Measurements from ENCODE around the gene GLUD2. TPM values are rescaled to one million over a fixed set of nuclear protein-coding genes. Genes with fewer than 3 reads are reported as not detected.
"Not testable (repeated sequence)": the region's sequence is repeated elsewhere in the genome, so short reads cannot be mapped to it uniquely, and the experiment has no call there.

Gene GLUD2
- not detected for total RNA-seq

DNA sequence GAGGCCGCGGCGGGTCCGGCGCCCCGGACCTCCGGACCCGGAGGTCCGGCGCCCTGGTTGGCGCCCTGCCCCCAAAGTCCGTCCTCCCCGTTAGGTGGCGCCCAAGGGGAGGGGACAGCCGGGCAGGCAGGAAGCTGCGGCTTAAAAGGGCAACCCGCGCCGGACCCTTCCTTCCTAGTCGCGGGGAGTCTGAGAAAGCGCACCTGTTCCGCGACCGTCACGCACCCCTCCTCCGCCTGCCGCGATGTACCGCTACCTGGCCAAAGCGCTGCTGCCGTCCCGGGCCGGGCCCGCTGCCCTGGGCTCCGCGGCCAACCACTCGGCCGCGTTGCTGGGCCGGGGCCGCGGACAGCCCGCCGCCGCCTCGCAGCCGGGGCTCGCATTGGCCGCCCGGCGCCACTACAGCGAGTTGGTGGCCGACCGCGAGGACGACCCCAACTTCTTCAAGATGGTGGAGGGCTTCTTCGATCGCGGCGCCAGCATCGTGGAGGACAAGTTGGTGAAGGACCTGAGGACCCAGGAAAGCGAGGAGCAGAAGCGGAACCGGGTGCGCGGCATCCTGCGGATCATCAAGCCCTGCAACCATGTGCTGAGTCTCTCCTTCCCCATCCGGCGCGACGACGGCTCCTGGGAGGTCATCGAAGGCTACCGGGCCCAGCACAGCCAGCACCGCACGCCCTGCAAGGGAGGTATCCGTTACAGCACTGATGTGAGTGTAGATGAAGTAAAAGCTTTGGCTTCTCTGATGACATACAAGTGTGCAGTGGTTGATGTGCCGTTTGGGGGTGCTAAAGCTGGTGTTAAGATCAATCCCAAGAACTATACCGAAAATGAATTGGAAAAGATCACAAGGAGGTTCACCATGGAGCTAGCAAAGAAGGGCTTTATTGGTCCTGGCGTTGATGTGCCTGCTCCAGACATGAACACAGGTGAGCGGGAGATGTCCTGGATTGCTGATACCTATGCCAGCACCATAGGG, at the start of gene GLUD2:
TSS of gene GLUD2 (plus strand) at position 170 of the 979 bp plus-strand sequence. CDS start at position 245, 75 bp downstream.
- not testable (repeated sequence) for DNase-seq

DNA sequence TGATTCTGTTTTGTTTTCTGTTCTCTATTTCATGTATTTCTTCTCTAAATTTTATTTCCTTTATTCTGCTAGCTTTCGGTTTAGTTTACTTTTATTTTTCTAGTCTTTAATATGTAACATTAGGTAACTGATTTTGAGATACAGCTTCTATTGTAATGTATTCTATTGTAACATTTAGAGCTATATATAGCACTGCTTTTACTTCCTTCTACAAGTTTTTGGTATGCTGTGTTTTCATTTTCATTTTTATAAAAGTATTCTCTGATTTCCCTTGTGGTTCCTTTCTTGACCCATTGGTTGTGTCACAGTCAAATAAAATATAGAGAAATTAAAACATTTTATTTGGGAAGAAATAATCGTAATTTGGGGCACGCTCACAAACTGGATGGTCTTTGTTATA, 48.0 kb upstream of the GLUD2 start:
- no peak for DNase-seq

DNA sequence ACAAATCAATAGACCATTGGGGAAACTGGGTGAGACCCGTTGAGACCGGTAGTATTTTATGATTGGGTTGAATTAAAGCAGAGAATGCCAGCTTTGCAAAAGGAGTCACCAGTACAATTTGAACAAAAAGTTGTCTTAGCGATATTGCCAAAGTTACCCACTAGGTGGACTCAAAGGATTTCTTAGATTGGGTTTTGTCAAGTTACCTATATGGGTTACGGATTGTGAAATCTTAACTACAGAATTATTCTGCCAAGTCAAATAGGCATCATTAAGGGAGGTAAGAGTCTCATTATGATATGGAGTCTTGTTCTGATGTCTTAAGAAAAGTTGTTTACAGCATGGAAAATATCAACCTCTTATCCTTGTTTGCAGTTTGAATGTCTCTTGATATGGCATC, 46.8 kb upstream of the GLUD2 start:
- no peak for DNase-seq

DNA sequence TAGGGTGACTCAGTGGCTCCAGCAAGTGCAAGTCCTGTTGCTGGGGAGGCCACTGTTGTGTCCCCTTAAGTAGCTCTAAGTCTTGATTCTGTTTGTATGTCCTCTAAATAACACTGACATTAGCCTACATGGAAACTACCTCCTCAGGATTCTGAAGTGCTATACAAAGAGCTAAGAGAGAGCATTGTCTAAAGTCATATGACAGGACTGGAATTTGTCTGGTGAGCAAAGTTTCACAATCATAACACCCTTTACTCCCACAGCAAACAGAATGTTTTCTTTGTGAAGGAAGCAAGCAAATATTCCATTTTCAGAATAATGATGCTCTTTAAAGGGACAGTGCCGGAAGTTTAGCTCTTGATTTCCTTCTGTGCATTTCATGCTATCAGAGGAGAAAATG, 38.5 kb upstream of the GLUD2 start:
- no peak for DNase-seq

DNA sequence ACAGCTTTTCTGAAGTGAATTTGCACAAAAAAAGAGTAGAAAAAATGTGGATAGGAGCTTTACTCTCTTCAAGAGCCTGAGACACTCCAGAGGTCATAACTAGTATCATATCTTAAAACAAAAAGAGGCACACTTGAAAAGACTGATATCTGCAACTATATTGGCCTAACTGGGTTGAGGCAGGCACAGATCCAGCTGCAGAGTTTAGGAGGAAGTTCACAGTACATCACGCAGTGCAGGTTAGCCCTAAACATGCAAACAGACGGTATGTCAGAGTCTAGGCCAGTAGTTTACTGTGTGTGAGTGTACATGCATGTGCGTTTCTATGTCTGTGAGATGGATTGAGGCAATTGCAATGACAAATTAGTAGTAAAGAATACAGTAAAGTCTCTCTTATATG, 37.6 kb upstream of the GLUD2 start:
- DNase-seq: no peak

DNA sequence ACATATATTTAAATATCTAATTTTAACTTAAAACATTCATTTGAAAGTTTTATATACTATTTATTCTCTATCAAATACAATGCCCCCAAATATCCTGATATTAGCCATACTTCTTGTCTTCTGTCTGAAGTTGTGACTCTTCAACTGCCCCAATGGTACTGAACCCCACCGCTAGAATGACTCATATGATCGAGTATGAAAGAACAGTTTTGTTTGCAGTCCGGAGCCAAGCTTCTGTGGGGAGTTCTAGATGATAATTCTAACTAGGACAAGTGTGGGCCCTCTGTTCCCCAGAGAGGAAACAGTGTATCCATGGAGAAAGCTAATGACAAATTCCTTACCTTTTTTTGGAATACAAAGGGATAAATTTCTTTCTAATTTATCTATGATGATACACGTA, 37.2 kb upstream of the GLUD2 start:
- no peak for DNase-seq

DNA sequence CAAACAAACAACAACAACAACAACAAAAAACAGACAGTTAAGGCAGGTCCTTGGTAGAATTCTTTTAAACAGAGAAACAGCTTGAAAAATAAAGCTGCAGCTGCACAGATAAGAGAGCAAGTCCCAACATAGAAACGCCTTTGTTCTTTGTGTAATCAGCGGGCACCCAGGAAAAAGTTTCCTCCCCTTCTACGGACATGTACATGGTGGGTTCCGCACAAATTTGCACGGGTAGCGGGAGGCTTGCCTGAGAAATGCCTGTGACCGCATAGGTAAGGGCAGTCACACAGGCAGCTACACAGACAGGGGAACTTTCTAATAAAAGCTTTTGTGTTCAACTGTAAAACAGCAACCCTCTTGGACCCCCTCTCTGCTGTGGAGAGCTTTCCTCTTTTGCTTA, 36.2 kb upstream of the GLUD2 start:
- DNase-seq: no peak

DNA sequence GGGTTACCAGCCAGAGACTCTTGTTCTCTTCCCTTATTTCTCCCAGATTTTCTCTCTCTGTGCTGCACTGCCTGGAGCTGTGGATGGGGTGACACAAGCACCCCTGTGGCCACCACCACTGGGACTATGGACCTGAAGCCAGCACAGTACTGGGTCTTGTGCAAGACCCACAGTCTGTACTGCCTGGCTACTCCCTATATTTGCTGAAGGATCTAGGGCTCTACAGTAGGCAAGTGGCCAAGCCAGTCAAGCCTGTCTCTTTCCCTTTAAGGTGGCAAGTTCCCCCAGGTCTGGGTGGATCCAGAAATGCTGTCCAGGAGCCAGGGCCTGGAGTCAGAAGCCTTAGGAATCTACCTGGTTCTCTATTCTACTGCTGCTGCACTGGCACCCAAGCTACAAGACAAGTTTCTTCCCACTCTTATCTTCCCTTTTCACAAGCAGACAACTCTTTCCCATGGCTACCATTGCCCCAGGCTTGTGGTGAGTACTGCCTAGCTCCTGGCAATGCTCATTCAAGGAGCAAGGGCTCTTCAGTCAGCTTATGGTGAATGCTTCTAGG, 33.4 kb upstream of the GLUD2 start:
- no peak for DNase-seq

DNA sequence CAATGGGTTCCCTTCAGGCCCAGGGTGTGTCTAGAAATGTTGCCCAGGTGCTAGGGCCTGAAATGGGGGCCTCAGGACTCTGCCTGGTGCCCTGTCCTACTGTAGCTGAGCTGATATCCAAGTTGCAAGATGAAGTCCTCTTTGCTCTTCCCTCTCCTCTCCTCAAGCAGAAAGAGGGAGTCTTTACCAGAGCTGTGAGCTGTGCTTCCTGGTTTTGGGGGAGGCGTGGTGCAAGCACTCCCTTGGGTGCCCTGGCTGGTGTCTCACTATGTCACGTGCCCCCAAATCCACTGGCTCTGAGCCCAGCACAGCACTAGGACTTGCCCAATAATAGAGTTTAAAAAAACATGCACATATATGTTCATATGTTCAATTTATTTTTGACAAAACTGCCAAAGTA, 32.6 kb upstream of the GLUD2 start:
- DNase-seq: no peak

DNA sequence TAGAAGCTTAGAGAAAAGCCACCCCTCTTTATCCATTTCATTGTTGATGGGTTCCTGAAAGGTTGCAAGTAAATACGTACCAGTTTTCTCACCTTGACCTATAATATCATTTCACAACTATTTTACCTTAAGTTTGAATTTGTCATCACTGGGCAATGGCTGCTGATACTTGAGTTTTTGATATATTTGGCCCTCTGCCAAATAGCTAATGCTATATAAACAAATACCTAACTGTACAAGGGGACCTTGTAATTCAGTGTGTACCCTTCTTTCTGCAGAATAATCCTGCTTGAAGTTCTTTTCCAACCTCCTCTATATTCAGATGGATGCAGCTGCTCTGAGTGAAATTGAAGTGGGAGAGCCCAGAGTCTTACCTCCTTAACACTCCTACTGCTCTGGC, 19.0 kb upstream of the GLUD2 start:
- DNase-seq: no peak

DNA sequence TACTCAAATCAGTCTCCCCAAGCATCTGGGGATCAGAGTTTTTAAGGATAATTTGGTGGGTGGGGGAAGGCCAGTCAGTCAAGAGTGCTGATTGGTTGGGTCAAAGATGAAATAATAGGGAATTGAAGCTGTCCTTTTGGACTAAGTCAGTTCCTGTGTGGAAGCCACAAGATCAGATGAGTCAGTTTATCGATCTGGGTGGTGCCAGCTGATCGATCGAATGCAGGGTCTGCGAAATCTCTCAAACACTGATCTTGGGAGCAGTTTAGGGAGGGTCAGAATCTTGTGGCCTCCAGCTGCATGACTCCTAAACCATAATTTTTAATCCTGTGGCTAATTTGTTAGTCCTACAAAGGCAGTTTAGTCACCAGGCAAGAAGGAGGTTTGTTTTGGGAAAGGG, 17.3 kb upstream of the GLUD2 start:
- DNase-seq: no peak

DNA sequence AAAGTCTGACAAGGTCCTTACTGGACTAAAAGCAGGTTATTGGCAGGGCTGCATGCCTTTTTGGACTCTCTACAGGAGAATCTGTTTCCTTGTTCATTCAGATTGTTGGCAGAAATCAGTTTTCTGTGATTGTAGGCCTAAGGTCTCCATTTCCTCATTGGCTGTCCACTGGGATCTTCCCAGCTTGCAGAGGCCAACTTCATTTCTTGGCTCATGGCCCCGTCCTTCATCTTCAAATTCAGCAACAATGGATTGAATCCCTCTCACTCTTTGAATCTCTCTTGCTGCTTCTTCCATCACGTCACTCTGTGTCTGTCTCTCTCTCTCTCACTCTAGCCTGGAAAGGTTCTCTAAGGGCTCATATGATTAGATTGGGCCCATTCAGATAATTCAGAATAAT, 14.9 kb upstream of the GLUD2 start:
- no peak for DNase-seq

DNA sequence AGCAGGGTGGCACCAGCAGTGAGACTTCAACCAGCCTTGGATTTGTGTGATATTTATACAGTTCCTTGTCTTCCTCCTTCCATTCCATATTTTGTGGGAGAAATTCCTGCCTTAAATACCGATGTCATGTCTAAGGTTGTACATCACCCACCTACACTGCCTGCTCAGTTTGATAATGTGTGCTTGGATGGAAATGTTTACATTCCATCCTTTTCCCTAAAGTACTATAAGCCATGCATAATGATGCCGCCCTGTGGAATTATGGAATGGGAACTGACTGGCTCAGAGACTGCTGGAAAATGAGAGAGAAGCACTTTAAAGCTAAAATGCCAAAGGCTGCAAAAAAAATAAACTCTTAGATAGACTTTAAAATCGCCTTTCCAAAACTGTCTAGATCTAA, 11.3 kb upstream of the GLUD2 start:
- no peak for DNase-seq

DNA sequence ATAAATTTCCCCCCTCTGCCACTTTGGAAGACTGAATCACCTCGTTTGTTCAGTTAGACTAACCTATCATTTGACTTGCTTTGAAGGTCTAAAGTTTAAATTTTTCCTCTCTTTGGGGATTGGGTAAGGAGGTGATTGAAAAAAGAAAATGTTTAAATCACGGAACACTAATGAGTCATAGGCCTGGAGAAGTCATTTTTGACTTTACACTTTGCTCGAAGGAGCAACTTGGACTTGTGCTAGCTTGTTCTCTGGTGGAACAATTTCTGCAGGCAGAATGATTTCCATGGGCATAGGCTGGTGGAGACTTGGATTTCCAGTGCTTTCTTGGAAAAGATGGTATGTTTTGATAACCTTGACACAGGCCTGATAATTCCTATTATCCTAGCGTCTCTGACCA, 10.5 kb upstream of the GLUD2 start:
- DNase-seq: no peak

DNA sequence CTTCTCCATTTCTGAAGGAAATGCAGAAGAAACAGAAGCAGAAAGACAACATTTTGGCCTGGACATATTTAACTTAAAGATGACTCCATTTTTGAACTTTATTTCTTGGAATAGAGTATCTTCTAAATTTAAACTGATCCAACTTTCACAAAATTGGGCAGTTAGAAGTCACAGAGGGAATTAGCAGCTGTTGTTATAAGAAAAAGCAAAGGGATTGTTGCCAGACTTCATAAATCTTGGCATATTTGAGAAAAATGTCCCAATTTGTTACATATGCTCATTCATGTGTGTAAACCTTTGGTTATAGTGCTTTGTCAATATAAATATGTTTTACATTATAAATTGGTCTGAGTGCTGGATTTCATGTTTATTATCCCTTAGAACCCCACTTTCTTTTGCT, 3.4 kb downstream of the GLUD2 start:
- no peak for DNase-seq

DNA sequence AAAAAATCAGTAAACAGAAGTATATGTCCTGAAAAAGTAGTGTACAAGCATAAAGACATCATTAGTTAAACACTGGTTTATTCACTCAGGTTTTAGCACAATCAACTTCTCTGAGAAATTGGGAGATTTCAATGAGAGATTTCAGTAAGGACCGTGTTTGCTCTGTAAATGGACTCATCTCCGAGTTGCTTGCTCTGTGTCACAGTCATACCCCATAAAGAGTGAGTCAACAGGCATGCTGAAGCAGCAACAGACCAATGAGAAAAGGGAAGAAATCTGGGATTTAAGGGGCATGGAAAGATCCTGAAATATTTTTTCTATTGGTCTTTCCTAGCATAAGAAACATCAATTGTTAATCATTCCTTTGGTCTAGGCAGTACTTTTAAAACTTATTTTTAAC, 4.7 kb downstream of the GLUD2 start:
- DNase-seq: no peak

DNA sequence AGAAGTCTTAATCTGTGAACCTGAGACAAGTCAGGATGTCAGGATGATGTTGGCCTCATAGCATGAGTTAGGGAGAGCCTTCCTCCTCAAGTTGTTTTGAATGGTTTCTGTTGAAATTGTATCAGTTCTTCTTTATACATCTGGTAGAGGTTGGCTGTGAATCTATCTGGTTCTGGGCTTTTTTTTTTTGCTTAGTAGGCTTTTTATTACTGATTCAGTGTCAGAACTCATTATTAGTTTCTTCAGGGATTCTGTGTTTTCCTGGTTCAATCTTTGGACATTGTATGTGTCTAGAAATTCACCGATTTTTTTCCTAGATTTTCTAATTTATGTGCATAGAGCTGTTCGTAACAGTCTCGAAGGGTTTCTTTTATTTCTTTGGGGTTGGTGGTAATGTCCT, 14.9 kb downstream of the GLUD2 start:
- no peak for DNase-seq

DNA sequence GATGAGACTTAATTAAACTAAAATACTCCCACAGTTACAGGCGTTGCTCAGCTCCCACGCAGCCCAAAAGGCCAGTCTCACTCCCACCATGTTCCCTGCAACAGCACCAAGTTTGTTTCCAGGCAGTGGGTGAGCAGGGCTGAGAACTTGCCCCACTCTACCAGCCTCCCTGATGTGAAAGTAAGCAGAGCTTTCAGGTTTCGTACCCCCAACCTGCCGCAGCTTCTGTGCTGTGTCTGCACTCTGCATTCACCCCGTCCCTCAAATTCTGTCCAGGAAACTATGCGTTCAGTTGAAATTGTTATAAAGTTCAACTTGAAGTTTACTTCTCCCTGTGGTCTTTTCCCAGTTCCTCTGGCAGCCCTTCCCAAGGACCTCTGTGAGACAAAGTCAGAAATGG, 17.2 kb downstream of the GLUD2 start:
- no peak for DNase-seq

DNA sequence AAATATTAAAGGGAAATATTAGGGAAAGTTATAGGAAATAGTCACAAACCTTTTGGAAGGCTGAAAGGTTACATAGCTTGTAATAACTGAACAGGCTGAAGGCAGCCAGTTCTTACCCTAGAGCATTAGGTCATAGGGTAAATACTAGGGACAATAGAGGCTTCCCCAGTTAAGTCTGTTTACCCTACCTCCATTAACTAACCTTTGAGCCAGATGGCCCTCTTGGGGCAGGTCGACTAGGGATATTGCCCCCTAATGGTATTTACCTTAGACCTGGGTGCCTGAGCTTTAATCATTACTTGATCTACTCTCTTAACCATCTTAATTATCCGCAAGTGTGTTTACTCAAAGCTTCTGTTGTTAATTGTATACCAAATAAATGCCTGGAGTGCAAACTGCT, 36.8 kb downstream of the GLUD2 start:
- DNase-seq: not testable (repeated sequence)

DNA sequence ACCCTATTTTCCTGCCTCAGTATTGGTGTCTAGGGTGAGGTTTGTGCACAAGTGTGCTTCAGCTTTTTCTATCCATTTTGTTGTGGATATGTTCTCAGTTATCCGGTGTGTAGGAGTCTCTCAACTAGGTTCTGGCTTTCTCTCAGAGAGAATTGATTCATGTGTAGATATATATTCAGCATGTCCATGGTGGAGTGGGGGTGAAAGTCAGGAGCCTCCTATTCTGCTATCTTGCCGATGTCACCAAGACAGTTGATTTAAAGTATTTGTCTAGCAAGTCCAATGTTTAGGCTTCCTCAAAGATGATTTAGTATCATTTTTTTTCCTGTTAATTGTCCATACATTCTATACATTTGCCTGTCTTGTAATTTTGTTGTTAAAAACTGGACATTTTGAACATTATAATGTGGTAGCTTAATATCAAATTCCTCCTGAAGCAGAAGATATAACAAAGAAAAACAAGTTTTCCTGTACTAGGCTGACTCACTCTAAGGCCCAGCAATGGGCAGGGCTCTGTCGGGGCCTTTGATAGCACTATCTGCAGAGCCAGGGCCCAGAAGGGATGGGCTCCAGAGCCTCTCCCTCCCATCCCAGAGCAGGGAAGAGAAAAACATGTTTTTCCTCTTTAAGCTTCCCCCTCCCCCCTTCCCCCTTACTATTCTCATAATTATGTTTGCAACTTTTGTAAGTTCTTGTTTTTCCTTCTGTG, 37.6 kb downstream of the GLUD2 start:
- DNase-seq: no peak

DNA sequence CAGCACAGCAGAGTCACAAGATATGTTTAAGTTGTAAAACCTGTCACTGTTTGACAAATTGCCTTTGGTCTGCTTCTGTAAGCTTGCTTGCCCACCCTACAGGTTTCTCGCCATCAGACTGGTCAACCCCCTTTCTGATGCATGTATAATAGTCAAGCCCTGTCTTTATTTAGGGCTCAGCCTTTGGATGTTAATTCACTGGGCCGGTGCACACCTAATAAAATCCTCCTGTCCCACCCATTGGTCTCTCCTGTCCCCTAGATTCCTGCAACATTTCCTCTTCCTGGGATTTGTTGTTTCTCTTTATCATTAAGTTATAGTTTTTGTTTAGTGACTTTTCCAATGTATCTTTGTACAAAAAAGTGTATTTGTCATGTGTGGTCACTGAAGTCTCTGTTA, 38.2 kb downstream of the GLUD2 start:
- DNase-seq: no peak

DNA sequence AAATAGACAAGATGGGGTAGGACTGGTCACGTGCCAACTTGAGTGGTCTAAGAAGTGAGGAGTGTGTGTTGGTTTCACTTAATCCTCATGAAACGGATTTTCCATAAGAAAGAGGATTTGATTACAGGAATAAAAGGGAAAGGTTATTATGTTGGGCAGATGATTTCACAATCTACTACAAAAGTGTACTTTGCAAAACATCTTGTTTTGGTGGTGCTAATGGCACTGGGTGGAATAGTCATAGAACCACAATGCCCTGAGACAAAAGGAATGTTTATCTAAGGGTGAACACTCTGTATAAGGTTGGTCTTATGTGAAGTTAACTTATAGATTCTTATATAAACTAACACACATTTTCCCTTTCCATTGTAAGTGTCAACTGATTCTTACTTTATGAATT, 45.6 kb downstream of the GLUD2 start:
- DNase-seq: no peak
